Keratinocyte (primary cell): ENCODE data around the gene SLC6A3. TPM values are rescaled to one million over a fixed set of nuclear protein-coding genes. Genes with fewer than 3 reads are reported as not detected.

Source experiments
- DNase-seq: peaks from one replicate; pipeline ENCODE4 v3.0.0-alpha.2; 2011; ENCODE audit warnings: low read depth, missing footprints, low spot score
- FAIRE-seq: peaks from 2 replicates; lab custom pipeline; 2011; peaks lifted over from hg19 to GRCh38; lab: Jason Lieb, UNC
- H2AFZ ChIP-seq: 2 replicates; pipeline ENCODE4 v1.6.0; 2012; ENCODE audit warnings: low read length, control low read depth, inconsistent platforms; ENCODE audit not compliant: control insufficient read depth
- H3K27ac ChIP-seq: 2 replicates; pipeline ENCODE4 v1.5.1; 2011; ENCODE audit warnings: low read length; ENCODE audit not compliant: control insufficient read depth, insufficient read depth
- H3K27me3 ChIP-seq: 3 replicates; pipeline ENCODE4 v1.6.0; 2011; ENCODE audit warnings: low read length; ENCODE audit not compliant: control insufficient read depth, insufficient read depth; ENCODE audit errors: extremely low read depth
- H3K36me3 ChIP-seq, 2 experiments: 2 replicates in 1 of 2; 3 replicates in 1 of 2; pipeline ENCODE4 v1.5.1; 2011; ENCODE audit warnings: low read length in 2 of 2, mild to moderate bottlenecking in 1 of 2; ENCODE audit not compliant: control insufficient read depth in 2 of 2, insufficient read depth in 2 of 2; ENCODE audit errors: extremely low read depth in 1 of 2
- H3K4me1 ChIP-seq: 3 replicates; pipeline ENCODE4 v1.5.1; 2011; ENCODE audit warnings: low read length; ENCODE audit not compliant: control insufficient read depth, insufficient read depth; ENCODE audit errors: extremely low read depth
- H3K4me2 ChIP-seq: 3 replicates; pipeline ENCODE4 v1.6.0; 2011; ENCODE audit warnings: low read depth, low read length; ENCODE audit not compliant: control insufficient read depth, insufficient read depth; ENCODE audit errors: extremely low read depth
- H3K4me3 ChIP-seq, 3 experiments: fragments of 200-600 bp in 1 of 3; sonication (generic) in 1 of 3; 2 replicates in 2 of 3; 3 replicates in 1 of 3; pipeline ENCODE4 v1.5.1; 2011 to 2016; ENCODE audit warnings: low read length in 3 of 3, mild to moderate bottlenecking in 3 of 3, control low read depth in 2 of 3, inconsistent platforms in 1 of 3, low read depth in 1 of 3, mixed read lengths in 1 of 3, mixed run types in 1 of 3, moderate library complexity in 1 of 3; ENCODE audit not compliant: control insufficient read depth in 2 of 3, insufficient read depth in 2 of 3; ENCODE audit errors: extremely low read depth in 1 of 3
- H3K79me2 ChIP-seq: 2 replicates; pipeline ENCODE4 v1.6.0; 2012; ENCODE audit warnings: low read length; ENCODE audit not compliant: control insufficient read depth, insufficient read depth
- H3K9ac ChIP-seq: 3 replicates; pipeline ENCODE4 v1.6.0; 2011; ENCODE audit warnings: low read length; ENCODE audit not compliant: control insufficient read depth, insufficient read depth; ENCODE audit errors: extremely low read depth
- H3K9me1 ChIP-seq: 3 replicates; pipeline ENCODE4 v1.6.0; 2011; ENCODE audit warnings: low read length; ENCODE audit not compliant: control insufficient read depth, insufficient read depth; ENCODE audit errors: extremely low read depth
- H3K9me3 ChIP-seq: 2 replicates; pipeline ENCODE4 v1.5.1; 2012; ENCODE audit warnings: low read depth, low read length; ENCODE audit not compliant: control insufficient read depth
- H4K20me1 ChIP-seq: 3 replicates; pipeline ENCODE4 v1.6.0; 2011; ENCODE audit warnings: low read length; ENCODE audit not compliant: control insufficient read depth, insufficient read depth; ENCODE audit errors: extremely low read depth
- CTCF ChIP-seq, 3 experiments: IDR thresholded peaks in 1 of 3; conservative IDR thresholded peaks in 1 of 3; optimal IDR thresholded peaks in 1 of 3; 2 replicates in 2 of 3; 3 replicates in 1 of 3; pipeline versions ENCODE3 to v1.5.1; 2011; ENCODE audit warnings: low read length in 3 of 3, mild to moderate bottlenecking in 3 of 3, moderate library complexity in 2 of 3, control low read depth in 1 of 3, inconsistent platforms in 1 of 3; ENCODE audit not compliant: insufficient read depth in 2 of 3; ENCODE audit errors: extremely low read depth in 1 of 3
- EZH2 ChIP-seq: IDR thresholded peaks from one replicate; pipeline ENCODE4 v1.6.1; 2012; ENCODE audit warnings: inconsistent platforms, mild to moderate bottlenecking, low read length, moderate library complexity
- dilution Hi-C: fragments of 300-500 bp; cut with MboI; formaldehyde crosslinking; loops from one replicate; pipeline ENCODE4 v1.7.0; 2020; ENCODE audit warnings: low sequenced_read_pairs; ENCODE audit not compliant: extremely low pct_ligation_motif_present
- polyA plus RNA-seq, 5 experiments: library from polyadenylated mRNA; depleted of rRNA in 3 of 5; stranded (reverse) in 3 of 5; stranded (forward) in 1 of 5; unstranded in 1 of 5; fragments of >200 nt; gene quantifications; 1 replicate in 1 of 5; 2 replicates in 3 of 5; 3 replicates in 1 of 5; pipeline versions ENCODE4 v1.2.1 to v1.2.3, GENCODE V29; 2011 to 2012; ENCODE audit warnings: missing spikeins in 2 of 5, low read depth in 1 of 5, low replicate concordance in 1 of 5

The SLC6A3 gene
- polyA plus RNA-seq, 1 donor (not counting 4 experiments of a cell fraction or from before 2014, with no cell fraction given), result 0.03 TPM

DNA sequence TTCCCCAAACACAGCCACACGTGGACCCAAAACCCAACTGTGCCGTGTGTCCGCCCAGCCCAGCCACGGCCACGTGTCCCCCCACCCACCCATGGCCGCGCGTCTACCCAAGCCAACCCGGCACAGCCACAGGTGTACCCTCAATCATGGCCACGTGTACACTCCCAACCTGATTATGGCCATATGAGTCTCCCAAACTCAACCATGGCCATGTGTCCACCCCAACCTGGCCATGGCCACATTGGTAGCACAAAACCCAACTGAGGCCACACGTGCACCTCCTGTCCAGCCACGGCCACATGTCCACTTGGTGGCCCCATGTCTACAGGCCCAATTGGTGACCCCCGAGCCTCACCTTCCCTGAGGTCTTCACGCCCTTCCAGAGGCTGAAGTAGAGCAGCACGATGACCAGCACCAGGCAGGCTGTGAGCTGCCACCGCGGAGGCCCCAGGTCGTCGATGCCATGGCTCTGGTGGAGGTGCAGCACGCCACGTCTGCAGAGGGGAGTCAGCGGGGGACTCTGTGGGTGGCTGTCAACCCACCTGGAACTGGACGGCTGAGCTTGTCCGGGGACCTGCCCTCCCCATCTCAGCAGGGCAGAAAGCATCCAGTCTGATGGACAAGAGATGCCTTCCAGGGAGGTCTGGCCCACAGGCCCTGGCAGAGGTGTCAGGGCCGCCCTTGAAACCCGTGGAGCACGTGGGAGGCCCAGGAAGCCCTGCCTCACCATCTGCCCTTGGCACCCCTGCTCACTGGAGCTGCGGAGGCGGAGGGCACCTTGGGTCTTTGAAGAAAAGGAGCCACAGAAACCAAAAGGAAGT, 23.5 kb downstream of the SLC6A3 start:
- H3K27me3 ChIP-seq, result no peaks in the 10 kb centered on the region
- H3K36me3 ChIP-seq, result no peaks in the 10 kb centered on the region
- H3K9me1 ChIP-seq, result no peaks in the 10 kb centered on the region
- no peak overlapping the region for H3K9ac ChIP-seq
- no peaks in the 10 kb centered on the region for H3K4me1 ChIP-seq
- FAIRE-seq (no peak), DNase-seq (no peak)
- H3K79me2 ChIP-seq, result no peaks in the 10 kb centered on the region
- peaks cover 3% of the 10 kb centered on the region for H3K9me3 ChIP-seq
- no peak overlapping the region for H3K27ac ChIP-seq
- no peak overlapping the region for H3K4me3 ChIP-seq
- H2AFZ ChIP-seq, result no peak overlapping the region
- H4K20me1 ChIP-seq, result no peaks in the 10 kb centered on the region
- dilution Hi-C loops, result no loop called here
- no peak for TF ChIP-seq CTCF (optimal IDR thresholded peaks at IDR 0.05 in 1 of 3, IDR thresholded peaks at IDR 0.05 in 1 of 3, conservative IDR thresholded peaks at IDR 0.05 in 1 of 3; ENCODE audit: extremely low read depth in 1 of 3, insufficient read depth in 2 of 3, low read length in 3 of 3)
- H3K4me2 ChIP-seq, result no peak overlapping the region

DNA sequence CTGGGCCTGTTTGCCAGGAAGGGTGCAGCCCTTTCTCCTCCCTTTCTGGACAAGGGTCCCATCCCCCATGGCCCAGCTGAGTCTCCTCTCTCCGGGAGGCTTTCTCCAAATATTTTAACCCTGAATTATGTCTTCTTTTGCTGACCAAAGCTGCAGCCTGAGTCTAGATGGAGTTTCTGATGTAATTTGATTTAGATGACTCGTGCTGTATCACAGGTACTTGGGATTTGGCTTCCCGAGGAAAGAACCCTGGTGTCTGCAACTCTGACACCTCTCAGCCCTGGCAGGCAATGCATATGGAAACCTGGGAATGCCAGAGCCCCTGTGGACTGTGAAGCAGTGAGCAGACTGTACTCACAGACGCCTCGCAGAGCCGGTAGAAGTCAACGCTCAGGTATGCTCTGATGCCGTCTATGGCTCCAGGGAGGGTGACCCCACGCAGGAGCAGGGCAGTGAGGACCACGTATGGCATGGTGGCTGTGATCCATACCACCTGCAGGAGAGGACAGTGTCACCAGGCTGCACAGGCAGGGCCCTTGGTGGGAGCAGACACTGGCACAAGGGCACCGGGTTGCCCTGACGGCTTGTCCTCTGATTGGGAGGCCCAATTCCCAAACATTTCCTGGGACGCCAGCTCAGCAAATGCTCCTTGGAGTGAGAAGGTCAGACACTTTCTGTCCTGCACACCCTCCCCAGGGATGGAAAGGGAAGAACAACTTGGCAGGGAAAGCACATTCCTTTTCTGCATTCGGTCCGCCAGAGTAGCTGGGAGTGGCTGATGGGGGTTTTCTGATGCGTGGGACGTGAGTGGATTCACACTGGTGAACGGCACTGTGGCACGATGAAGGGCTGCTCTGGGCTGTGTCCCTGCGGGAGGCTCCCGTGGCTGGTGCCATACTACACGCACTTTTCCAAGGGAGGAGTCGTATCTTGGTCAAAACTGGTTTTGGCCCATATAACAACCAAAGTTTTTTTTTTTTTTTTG, 24.7 kb downstream of the SLC6A3 start:
- Histone ChIP-seq H3K9ac (no peak overlapping the region), H3K9me3 (peaks cover 3% of the 10 kb centered on the region), H3K9me1 (no peaks in the 10 kb centered on the region), H3K79me2 (no peaks in the 10 kb centered on the region), H3K27ac (no peak overlapping the region), H3K4me3 (no peak overlapping the region), H4K20me1 (no peaks in the 10 kb centered on the region), H3K27me3 (peaks cover 5% of the 10 kb centered on the region), H3K4me2 (no peak overlapping the region), H3K36me3 (no peaks in the 10 kb centered on the region), H2AFZ (no peak overlapping the region), H3K4me1 (no peaks in the 10 kb centered on the region)
- TF ChIP-seq CTCF (optimal IDR thresholded peaks at IDR 0.05 in 1 of 3, IDR thresholded peaks at IDR 0.05 in 1 of 3, conservative IDR thresholded peaks at IDR 0.05 in 1 of 3; ENCODE audit: extremely low read depth in 1 of 3, insufficient read depth in 2 of 3, low read length in 3 of 3) (no peak), EZH2 (no peak)
- FAIRE-seq (no peak), DNase-seq (no peak)
- dilution Hi-C loops, result no loop called here
